Fibroblast of peridontal ligament (primary cell): Measurements from ENCODE around the gene TSHZ1.

Experiments
- DNase-seq: peaks from one replicate; pipeline ENCODE4 v3.0.0-alpha.2; 2010; ENCODE audit errors: extremely low read depth

TSHZ1 gene

GRCh38 chr18:75248426-75249174 is 38.0 kb downstream of the TSHZ1 start:
- peak; percentile 27 for DNase-seq

DNA sequence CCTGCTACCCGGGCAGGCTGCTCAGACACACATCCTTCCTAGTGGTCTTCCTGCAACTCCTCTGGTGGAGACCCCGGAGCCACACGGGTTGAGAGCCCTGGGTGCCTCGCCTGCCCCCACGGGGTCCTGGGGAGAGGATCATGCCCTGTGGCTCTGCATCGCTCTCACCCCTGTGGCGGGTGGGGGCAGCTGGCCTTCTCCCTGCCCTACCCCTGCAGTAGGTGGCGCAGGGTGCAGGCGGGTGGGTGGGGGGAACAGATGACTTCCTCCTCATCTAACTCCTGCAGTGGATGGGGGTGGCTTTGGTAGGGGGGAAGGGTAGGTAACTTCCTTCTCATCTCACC is 38.5 kb downstream of the TSHZ1 start:
- no peak for DNase-seq

DNA sequence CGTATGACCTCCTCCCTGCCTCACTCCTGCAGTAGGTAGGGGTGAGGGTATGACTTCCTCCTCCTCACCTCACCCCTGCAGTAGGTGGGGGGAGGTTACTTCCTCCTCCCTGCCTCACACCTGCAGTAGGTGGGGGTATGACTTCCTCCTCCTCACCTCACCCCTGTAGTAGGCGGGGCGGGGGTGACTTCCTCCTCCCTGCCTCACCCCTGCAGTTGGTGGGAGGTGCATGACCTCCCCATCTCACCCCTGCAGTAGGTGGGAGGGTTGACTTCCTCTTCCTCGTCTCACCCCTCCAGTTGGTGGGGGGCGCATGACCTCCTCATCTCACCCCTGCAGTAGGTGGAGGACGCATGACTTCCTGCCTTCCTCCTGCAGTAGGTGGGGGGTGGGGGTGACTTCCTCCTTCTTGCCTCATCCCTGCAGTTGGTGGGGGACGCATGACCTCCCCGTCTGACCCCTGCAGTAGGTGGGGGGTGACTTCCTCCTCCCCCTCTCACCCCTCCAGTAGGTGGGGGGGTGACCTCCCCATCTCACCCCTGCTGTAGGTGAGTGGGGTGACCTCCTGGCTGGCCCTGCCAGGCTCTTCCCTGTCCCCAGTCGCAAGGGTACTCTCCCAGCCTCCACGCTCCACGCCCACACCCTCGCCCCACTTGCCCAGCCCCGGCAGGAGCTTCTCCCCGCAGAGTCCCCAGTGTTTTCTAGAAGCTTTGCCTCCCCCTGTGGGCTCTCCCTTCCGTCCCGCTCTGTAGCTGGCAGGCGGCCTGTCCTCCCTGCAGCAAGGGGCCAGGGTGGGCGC is 39.3 kb downstream of the TSHZ1 start:
- no peak for DNase-seq

DNA sequence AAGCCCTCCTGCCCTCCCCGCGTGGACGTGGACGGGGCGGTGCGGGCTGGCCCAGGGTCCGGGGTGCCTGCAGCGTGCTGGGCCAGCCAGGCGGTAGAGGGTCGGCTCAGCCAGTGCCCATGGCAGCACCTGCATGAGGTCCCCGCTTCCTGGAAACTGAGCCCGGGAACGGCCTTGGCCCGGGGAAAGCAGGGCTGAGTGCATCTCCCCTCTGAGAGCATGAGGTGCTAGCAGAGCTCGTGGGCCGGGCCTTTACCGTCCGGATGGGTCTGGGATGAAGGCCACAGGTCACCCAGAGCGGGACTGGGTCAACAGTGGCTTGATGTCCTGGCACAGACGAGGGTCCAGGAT is 39.8 kb downstream of the TSHZ1 start:
- no peak for DNase-seq

- no peak for DNase-seq
Measured at GRCh38 chr18:75251466-75251865, 40.9 kb downstream of the TSHZ1 start.

GRCh38 chr18:75252136-75252535 is 41.5 kb downstream of the TSHZ1 start:
- DNase-seq, result peak; percentile 36

DNA sequence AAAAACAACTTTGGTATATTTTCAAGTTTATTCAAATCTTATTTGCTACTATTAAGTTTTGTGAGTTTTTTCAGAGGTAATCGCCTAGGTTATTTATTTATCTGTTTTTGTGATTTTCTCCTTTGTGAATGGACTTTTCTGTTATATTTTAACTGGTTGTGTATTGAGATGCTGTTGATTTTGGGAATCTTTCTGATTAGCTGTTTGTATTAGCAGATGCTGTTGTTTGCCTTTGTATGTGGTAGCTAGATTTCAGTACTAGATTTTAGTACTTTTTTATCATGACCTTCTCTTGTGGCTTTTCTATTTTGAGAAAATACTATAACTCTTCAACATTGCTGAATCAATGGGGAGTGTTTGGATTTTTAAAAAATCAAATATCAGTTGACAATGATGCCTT is 42.4 kb downstream of the TSHZ1 start:
- DNase-seq, result no peak

DNA sequence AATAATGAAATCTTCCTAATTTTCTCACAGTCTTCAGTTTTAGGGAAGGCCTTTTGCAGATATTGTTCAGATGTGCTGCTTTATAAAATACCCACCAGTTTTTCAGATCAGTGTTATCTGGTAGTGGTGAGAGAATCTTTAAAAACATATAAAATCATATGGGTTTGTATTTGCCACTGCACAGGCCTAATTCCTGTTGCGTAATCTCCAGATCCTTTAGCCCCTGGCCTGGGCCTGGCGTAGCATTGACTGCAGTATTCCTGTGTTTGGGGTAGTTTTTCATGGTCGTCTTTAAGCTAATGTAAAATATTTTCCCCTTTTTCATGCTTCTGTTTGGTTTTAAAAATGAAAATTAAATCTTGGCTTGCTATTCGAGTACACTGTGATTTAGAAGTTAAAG is 43.2 kb downstream of the TSHZ1 start:
- DNase-seq, result peak; percentile 42

GRCh38 chr18:75255094-75255493 is 44.5 kb downstream of the TSHZ1 start:
- DNase-seq, result no peak

- DNase-seq, result peak; percentile 57
Measured at GRCh38 chr18:75256376-75256775, 45.8 kb downstream of the TSHZ1 start.

DNA sequence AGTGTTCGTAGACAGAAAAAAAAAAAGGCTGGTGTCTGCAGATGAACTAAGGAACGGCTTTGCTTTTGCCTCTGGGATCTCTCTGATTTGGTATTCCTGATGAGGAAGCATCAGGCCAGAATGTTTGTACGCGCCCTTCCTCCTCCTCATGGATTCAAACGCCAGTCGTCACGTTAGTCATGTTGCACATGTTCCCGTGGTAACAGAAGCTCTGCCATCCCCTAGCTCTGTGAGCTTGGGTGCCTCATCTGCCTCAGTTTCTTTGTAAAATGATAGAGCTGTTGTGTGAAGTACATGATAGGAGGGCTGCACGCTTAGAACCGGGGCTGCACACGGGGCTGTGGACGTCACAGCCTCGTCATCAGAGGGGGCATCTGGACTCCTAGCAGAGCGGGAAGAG is 47.0 kb downstream of the TSHZ1 start:
- DNase-seq, result no peak

DNA sequence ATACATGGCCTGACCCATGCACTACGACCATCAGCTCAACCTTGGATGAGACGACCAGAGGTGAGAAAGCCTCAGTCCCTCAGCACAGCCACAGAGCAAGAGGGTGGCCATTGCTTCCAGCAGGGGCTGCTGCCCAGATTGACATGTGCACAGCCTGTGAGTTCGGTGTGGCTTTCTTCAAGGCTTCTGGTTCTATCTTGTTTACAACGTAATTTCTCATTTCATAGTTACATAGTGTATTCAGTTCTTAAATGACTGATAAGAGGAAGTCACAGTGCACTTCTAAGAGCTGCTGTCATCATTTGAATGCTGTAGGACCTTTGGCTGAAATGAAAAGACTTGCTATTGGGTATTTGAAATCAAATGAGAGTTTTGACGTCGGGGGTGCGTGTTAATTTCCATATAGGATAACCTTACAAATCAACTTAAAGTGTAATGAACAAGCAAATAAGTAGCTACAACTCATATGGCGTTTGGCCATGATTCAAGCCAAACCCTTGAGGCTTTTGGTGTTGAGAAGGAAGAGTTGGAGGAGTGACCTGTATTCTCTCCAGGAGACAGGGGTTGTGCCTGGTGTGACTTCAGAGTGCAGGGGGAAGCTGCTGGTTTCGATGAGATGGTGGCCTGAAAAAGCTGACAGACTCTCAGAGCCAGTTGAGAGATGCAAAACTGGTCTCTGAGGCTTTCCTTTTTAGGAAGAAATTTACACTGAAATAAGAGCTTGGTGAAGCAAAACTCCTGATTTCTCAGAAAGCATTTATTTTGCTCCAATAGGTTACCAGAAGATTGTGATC is 51.0 kb downstream of the TSHZ1 start:
- DNase-seq, result no peak

DNA sequence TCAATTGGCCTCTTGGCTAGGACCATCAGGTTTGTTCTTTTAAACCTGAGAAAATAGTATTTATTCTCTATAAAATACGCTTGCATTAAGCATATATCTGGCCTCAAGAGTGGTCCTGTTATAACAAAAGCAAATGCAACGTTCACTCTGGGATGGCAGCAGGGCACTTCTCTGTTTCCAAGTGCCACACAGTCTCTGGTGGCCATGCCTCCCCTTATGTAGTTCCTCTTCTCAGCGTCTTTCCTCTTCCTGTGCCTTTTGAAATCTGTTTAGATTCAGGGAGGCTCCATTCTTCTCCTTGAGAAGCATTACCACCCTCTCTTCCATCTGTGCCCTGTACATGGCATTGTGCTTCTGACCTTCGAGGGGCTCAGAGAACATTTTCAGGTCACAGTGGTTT is 51.9 kb downstream of the TSHZ1 start:
- no peak for DNase-seq

DNA sequence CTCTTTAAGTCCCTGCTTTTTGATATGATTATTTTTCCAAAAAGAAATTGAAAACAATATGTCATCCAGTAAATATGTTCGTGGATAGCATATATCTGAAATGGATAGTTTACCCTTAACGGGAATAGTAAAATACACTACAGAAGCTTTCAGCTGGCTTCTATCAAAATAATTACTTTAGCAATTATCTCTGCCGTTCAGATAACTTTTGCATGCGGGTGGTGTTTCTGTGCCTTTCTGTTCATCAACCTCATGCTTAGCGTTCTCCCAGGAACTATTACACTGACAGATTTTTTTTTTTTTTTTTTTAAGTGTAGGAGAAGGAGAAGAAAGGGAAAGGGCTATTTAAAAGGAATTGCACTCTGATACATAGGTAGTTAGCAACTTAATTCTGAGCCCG is 53.6 kb downstream of the TSHZ1 start:
- no peak for DNase-seq

DNA sequence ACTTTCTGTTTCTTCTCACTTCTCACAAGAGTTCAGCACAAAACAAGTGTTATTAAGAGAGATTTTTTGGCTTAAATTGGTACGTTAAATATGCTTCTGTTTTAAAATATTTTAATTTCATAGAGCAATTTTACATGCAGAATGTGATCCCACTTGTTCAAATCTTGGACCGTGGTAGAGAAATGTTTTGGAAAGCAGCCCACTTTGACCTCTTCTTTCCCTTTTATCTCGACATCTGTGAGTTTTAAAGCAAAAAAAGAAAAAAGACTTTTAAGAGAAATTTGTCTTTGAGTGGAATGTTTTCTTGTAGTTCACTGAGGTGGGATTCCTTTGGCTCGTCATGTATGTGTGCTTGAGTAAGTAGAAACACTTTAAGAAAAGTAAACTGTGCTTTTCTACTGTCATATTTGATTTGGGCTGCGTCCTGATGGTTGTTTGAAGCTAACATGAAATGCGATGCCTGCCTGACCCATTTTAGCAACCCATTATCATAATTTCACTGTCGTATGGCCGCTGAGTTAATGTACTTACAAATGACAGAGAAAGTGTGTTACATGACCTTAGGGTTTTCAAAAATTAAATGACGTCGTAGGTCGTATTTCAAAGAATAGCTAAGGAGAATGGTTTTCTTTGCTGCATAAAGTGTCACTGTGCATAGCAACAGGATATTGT is 54.5 kb downstream of the TSHZ1 start:
- DNase-seq, result peak; percentile 16

DNA sequence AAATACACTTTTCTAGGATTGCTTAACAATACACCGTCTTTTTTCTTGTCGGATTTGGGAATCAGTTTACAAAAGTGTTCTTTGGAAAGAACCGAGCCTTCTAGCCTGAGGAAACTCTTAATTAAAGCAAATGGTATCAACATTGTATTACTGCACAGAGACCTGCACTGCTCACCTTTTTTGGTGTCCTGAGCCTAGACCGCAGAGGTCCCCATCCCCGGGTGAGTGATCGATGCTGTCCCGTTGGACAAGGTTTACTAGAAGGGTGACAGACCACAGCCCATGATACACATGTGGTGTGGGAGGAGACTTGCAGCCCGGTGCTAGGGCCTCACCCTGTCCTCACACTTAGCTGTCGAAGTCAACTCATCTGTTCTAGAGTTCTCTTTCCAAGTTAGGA is 55.3 kb downstream of the TSHZ1 start:
- no peak for DNase-seq

DNA sequence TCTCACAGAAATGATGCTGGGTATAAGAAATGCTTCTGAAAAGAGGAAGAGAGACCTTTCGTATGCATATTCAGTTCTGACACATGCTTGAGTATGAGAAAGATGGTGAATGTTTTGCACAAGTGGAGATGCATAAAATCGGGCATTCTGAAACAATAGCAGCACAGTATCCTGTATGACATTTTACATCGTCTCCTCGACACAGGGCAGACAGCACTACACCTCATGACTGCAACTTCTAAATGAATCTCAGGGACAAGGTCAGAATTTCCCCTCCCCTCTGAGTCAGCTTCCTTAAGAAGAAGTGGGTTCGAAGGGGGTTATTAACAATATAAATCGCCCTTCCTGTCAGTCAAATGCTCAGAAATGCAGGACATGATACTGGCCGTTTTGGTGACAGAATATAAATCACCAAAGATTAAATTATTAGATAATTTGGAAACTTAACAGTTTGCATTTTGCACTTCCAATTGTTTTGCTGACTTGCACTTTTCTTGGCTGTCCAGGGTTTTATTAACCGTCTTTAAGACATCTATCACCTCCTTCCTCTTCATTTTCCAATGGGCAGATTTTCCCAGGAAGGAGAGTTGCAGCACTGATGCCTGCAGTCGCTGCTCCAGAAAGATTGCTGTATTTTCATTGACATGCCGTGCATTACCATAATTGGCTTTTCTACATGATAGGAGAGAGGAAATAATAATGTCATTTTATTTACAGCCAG is 57.2 kb downstream of the TSHZ1 start:
- no peak for DNase-seq

DNA sequence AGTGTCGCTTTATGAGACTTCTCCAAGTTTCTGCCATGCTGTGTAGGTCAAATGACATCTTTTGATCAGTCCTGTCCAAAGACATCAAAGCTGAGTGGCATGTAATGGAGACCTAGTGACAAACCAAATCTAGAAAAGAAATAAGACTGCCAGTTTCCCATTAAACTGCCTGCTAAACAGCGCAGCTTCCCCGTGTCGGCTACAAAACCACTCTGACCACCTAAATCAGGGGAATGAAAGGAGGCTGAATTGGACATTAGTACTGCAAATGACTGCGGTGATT is 57.7 kb downstream of the TSHZ1 start:
- no peak for DNase-seq

DNA sequence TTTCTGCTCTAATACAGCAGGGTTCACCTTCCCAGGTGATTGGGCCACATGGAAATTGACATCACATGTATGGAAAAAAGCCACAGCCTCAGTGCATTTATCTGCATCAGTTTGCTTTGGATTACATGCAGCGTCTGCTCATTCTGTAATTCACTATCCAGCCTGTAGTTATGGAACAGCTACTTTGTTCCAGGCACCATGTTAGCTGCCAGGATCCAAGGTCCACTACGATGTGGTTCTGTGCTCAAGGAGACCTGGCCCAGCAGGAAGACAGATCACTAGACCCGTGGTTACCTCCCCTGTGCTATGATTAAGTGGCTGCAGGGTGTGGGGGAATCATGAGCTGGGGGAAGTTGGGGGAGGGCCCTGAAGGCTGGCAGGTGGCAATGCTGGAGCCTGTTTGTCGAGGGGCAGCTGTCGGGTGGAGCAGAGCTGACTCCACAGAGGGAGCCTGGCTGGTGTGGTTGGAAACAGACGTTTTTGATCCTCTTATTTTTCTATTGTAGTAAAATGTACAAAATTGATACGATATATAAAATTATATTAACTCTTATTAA is 58.6 kb downstream of the TSHZ1 start:
- no peak for DNase-seq

GRCh38 chr18:75269696-75270095 is 59.1 kb downstream of the TSHZ1 start:
- no peak for DNase-seq

- DNase-seq, result no peak
Measured at GRCh38 chr18:75271952-75272351, 61.4 kb downstream of the TSHZ1 start.
